ENCODE data around the gene TTC3. TPM values are rescaled to one million over a fixed set of nuclear protein-coding genes. Genes with fewer than 3 reads are reported as not detected.

Gene TTC3
- total and polyA plus RNA-seq, 2 of the 13 experiments (the other 11 are each of a cell fraction or from before 2014, with no cell fraction given), result 55.7 to 108 TPM

DNA sequence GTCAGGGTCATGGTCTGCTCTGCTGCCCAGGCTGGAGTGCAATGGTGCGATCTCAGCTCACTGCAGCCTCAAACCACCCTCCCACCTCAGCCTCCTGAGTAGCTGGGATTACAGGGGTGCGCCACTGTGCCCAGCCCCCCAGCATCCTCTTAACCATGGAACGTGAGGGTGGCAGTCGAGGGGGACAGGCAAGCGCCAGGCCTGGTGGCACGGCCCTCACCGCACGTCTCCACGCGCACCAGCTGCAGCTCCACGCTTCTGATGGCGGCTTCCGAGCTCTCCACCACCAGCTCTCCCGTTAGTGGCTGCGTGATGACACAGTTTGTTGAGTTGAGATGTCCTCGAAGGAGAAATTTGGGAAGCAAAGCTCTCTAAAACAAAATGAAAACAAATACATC lies 154.9 kb downstream of the TTC3 start:
- no peak overlapping the region for H3K9ac ChIP-seq (ENCODE audit: insufficient read depth, low read depth, low read length)
- H3K79me2 ChIP-seq (ENCODE audit: insufficient read depth, low read length), result peaks cover 29% of the 10 kb centered on the region
- no peaks in the 10 kb centered on the region for H3K27me3 ChIP-seq (ENCODE audit: control insufficient read depth in 1 of 2, insufficient read depth in 2 of 2, low read length in 2 of 2)
- no peaks in the 10 kb centered on the region for H3K9me3 ChIP-seq (ENCODE audit: low read length)
- no peaks in the 10 kb centered on the region for H4K20me1 ChIP-seq (ENCODE audit: insufficient read depth, low read length)
- H3K4me3 ChIP-seq (replicated peaks in 1 of 3; ENCODE audit: insufficient read depth in 1 of 3, low read depth in 2 of 3, low read length in 3 of 3), result no peak overlapping the region
- in situ Hi-C loops (cut with HindIII; ENCODE audit: extremely low pct_ligation_motif_present, low pct_unique_long_range_greater_than_20kb), result no loop called here
- TF ChIP-seq RBFOX2 (IDR thresholded peaks at IDR 0.05; ENCODE audit: low read depth, low read length), result 0 out of 2 replicates have a peak, but pooled peaks have one; percentile 28
- TF ChIP-seq, protein P1, sequence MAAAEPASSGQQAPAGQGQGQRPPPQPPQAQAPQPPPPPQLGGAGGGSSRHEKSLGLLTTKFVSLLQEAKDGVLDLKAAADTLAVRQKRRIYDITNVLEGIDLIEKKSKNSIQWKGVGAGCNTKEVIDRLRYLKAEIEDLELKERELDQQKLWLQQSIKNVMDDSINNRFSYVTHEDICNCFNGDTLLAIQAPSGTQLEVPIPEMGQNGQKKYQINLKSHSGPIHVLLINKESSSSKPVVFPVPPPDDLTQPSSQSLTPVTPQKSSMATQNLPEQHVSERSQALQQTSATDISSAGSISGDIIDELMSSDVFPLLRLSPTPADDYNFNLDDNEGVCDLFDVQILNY (CRISPR knock-in tag; conservative IDR thresholded peaks at IDR 0.05), result no peak
- no peak overlapping the region for H2AFZ ChIP-seq (ENCODE audit: low read length)
- peaks cover 8% of the 10 kb centered on the region; the same call in 1 of the 2 replicates for H3K4me1 ChIP-seq (ENCODE audit: insufficient read depth, low read length)
- POLR2A ChIA-PET, result no interaction called here
- no TSS peak for BruUV-seq (replicated peaks)
- FAIRE-seq, result no peak
- no peak for ATAC-seq
- H3K4me2 ChIP-seq (ENCODE audit: low read depth, low read length), result no peak overlapping the region
- peaks cover 24 to 75% of the 10 kb centered on the region in 2 experiments; a peak in 4 of 5 replicates for H3K36me3 ChIP-seq (replicated peaks in 1 of 2; ENCODE audit: control insufficient read depth in 1 of 2, insufficient read depth in 2 of 2, low read length in 2 of 2)
- no peak overlapping the region for H3K27ac ChIP-seq (ENCODE audit: extremely low read length, insufficient read depth, low read length)
- intact Hi-C loops (cut with micrococcal nuclease; ENCODE audit: unreplicated experiment), result no loop called here
- CTCF ChIA-PET (ENCODE audit: low intra/inter-chr PET ratio, low total read pairs), result no interaction called here
- no peak for DNase-seq (ENCODE audit: low spot score)
- over 99% methylated on average over 14 of the region's 16 CpGs for WGBS (ENCODE audit: low lambda C conversion rate)

DNA sequence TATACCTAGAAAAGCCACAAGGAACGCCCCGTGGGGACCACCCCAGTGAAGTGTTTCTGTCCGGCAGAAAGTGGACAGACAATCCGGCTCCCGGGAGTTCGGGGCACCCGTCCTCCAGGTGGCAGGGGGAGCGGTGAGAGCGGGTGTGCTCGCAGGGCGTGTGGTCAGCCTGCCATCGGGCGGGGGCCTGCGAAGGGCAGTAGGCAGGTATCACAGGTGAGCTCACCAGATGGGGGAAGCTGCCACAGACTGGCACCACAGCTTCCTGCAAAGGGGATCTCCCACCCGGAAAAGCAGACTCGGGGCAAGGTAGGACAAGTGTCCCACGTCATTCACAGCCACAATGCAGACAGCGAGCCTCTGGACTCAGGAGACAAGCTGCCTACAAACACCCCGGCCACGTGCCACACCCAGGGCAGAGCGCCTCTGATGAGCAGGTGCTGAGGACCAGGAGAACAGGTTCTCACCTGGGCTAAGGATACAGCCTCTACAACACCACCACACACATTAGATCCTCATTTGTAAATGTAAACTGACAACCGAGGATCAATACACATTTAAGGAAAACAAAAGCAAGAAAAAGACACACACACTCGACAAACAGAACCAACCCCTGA lies 157.7 kb downstream of the TTC3 start:
- no TSS peak for BruUV-seq (replicated peaks)
- POLR2A ChIA-PET, result no interaction called here
- no peak overlapping the region for H3K4me3 ChIP-seq (replicated peaks in 1 of 3; ENCODE audit: insufficient read depth in 1 of 3, low read depth in 2 of 3, low read length in 3 of 3)
- H2AFZ ChIP-seq (ENCODE audit: low read length), result no peak overlapping the region
- no peaks in the 10 kb centered on the region for H3K4me1 ChIP-seq (ENCODE audit: insufficient read depth, low read length)
- no peak overlapping the region for H3K4me2 ChIP-seq (ENCODE audit: low read depth, low read length)
- H3K9ac ChIP-seq (ENCODE audit: insufficient read depth, low read depth, low read length), result no peak overlapping the region
- WGBS (ENCODE audit: low lambda C conversion rate), result 97% methylated on average over 16 of the region's 23 CpGs
- CTCF ChIA-PET (ENCODE audit: low intra/inter-chr PET ratio, low total read pairs), result no interaction called here
- no peak for TF ChIP-seq NFE2L1 (CRISPR knock-in tag; IDR thresholded peaks at IDR 0.05; ENCODE audit: borderline replicate concordance)
- no peak for TF ChIP-seq PHF5A (CRISPR knock-in tag; IDR thresholded peaks at IDR 0.05; ENCODE audit: low read depth, unreplicated experiment)
- TF ChIP-seq FOXK1 (CRISPR knock-in tag; IDR thresholded peaks at IDR 0.05; ENCODE audit: borderline replicate concordance, low read depth), result no peak
- TF ChIP-seq DNMT1 (CRISPR knock-in tag; IDR thresholded peaks at IDR 0.05), result no peak
- no peak for TF ChIP-seq SMYD3 (CRISPR knock-in tag; IDR thresholded peaks at IDR 0.05)
- no peak for FAIRE-seq
- H3K36me3 ChIP-seq (replicated peaks in 1 of 2; ENCODE audit: control insufficient read depth in 1 of 2, insufficient read depth in 2 of 2, low read length in 2 of 2), result peaks cover 21 to 72% of the 10 kb centered on the region in 2 experiments; a peak in 4 of 5 replicates
- no peaks in the 10 kb centered on the region for H4K20me1 ChIP-seq (ENCODE audit: insufficient read depth, low read length)
- H3K79me2 ChIP-seq (ENCODE audit: insufficient read depth, low read length), result peaks cover 14% of the 10 kb centered on the region
- intact Hi-C loops (cut with micrococcal nuclease; ENCODE audit: unreplicated experiment), result no loop called here
- H3K27me3 ChIP-seq (ENCODE audit: control insufficient read depth in 1 of 2, insufficient read depth in 2 of 2, low read length in 2 of 2), result no peaks in the 10 kb centered on the region
- no peaks in the 10 kb centered on the region for H3K9me3 ChIP-seq (ENCODE audit: low read length)
- H3K27ac ChIP-seq (ENCODE audit: extremely low read length, insufficient read depth, low read length), result no peak overlapping the region
- ATAC-seq, result no peak
- in situ Hi-C loops (cut with HindIII; ENCODE audit: extremely low pct_ligation_motif_present, low pct_unique_long_range_greater_than_20kb), result no loop called here
- no peak for DNase-seq (ENCODE audit: low spot score)

Data from HepG2 (cell line).